Trophoblast cell (in vitro differentiated cells and primary cell): Measurements from ENCODE around the gene COL4A2.
A peak's percentile ranks its signal among the peaks of the same experiment; 100 is the strongest.
"Not testable (repeated sequence)": the region's sequence is repeated elsewhere in the genome, so short reads cannot be mapped to it uniquely, and the experiment has no call there.

ENCODE experiments used
- DNase-seq, 2 donors: peaks; one replicate each; pipeline ENCODE4 v3.0.0-alpha.2; 2016
- H2AFZ ChIP-seq: 2 replicates; pipeline ENCODE4 v1.6.1; 2013; ENCODE audit warnings: low read length, moderate library complexity, mild to moderate bottlenecking; ENCODE audit not compliant: insufficient read depth, poor library complexity
- H2AK5ac ChIP-seq: 2 replicates; pipeline ENCODE4 v1.6.1; 2013; ENCODE audit warnings: mild to moderate bottlenecking, low read length
- H2BK120ac ChIP-seq: 2 replicates; pipeline ENCODE4 v1.6.1; 2013; ENCODE audit warnings: low read length, mild to moderate bottlenecking, moderate library complexity; ENCODE audit not compliant: insufficient read depth, poor library complexity
- H2BK12ac ChIP-seq: 2 replicates; pipeline ENCODE4 v1.6.1; 2013; ENCODE audit warnings: mild to moderate bottlenecking, low read length, moderate library complexity
- H2BK5ac ChIP-seq: 2 replicates; pipeline ENCODE4 v1.6.1; 2013; ENCODE audit warnings: low read length, low read depth, moderate library complexity, mild to moderate bottlenecking; ENCODE audit not compliant: poor library complexity
- H3K14ac ChIP-seq: 2 replicates; pipeline ENCODE4 v1.6.1; 2013; ENCODE audit warnings: mild to moderate bottlenecking, low read length
- H3K18ac ChIP-seq: 2 replicates; pipeline ENCODE4 v1.6.1; 2013; ENCODE audit warnings: mild to moderate bottlenecking, low read length
- H3K23ac ChIP-seq: 2 replicates; pipeline ENCODE4 v1.6.1; 2013; ENCODE audit warnings: low read length
- H3K27ac ChIP-seq: 2 replicates; pipeline ENCODE4 v1.5.1; 2013; ENCODE audit warnings: low read depth, mild to moderate bottlenecking, inconsistent platforms, low read length, moderate library complexity
- H3K27me3 ChIP-seq: 2 replicates; pipeline ENCODE4 v1.6.1; 2013; ENCODE audit warnings: inconsistent platforms, mild to moderate bottlenecking, low read length, moderate library complexity; ENCODE audit not compliant: insufficient read depth
- H3K36me3 ChIP-seq, 2 experiments: 1 replicate in 1 of 2; 2 replicates in 1 of 2; pipeline ENCODE4 v1.6.1; 2013; ENCODE audit warnings: low read length in 2 of 2, mild to moderate bottlenecking in 2 of 2, moderate library complexity in 1 of 2; ENCODE audit not compliant: insufficient read depth in 2 of 2, control insufficient read depth in 1 of 2
- H3K4ac ChIP-seq: 2 replicates; pipeline ENCODE4 v1.6.1; 2013; ENCODE audit warnings: low read depth, mild to moderate bottlenecking, low read length, moderate library complexity
- H3K4me1 ChIP-seq, 2 experiments: 1 replicate in 1 of 2; 2 replicates in 1 of 2; pipeline ENCODE4 v1.6.1; 2013; ENCODE audit warnings: low read length in 2 of 2, mild to moderate bottlenecking in 2 of 2, moderate library complexity in 1 of 2; ENCODE audit not compliant: insufficient read depth in 2 of 2, control insufficient read depth in 1 of 2
- H3K4me2 ChIP-seq: 2 replicates; pipeline ENCODE4 v1.6.1; 2013; ENCODE audit warnings: inconsistent platforms, mild to moderate bottlenecking, low read length, moderate library complexity
- H3K4me3 ChIP-seq: 2 replicates; pipeline ENCODE4 v1.5.1; 2013; ENCODE audit warnings: mild to moderate bottlenecking, low read depth, low read length, inconsistent platforms
- H3K79me1 ChIP-seq: one replicate; pipeline ENCODE4 v1.6.1; 2013; ENCODE audit warnings: low read length
- H3K79me2 ChIP-seq: 2 replicates; pipeline ENCODE4 v1.6.1; 2013; ENCODE audit warnings: low read length, mild to moderate bottlenecking; ENCODE audit not compliant: control insufficient read depth, insufficient read depth, poor library complexity
- H3K9ac ChIP-seq: 2 replicates; pipeline ENCODE4 v1.6.1; 2013; ENCODE audit warnings: mild to moderate bottlenecking, low read length
- H3K9me3 ChIP-seq: 2 replicates; pipeline ENCODE4 v1.6.1; 2013; ENCODE audit warnings: low read depth, mild to moderate bottlenecking, control low read depth, inconsistent platforms, low read length; ENCODE audit not compliant: insufficient read depth
- H4K12ac ChIP-seq: 2 replicates; pipeline ENCODE4 v1.6.1; 2013; ENCODE audit warnings: low read depth, mild to moderate bottlenecking, low read length, moderate library complexity
- H4K8ac ChIP-seq: 2 replicates; pipeline ENCODE4 v1.6.1; 2013; ENCODE audit warnings: low read depth, mild to moderate bottlenecking, low read length, moderate library complexity
- H4K91ac ChIP-seq: one replicate; pipeline ENCODE4 v1.6.1; 2013; ENCODE audit warnings: low read depth, mild to moderate bottlenecking, low read length, moderate library complexity
- WGBS: extraction: QIAGEN DNeasy Blood & Tissue Kit; methylation state at CpG from one replicate; pipeline ENCODE4 v1.1.7; 2013; ENCODE audit warnings: missing lambda C conversion rate; ENCODE audit not compliant: insufficient read length, insufficient coverage; ENCODE audit errors: extremely low coverage; 5-methylcytosine and 5-hydroxymethylcytosine counted together

COL4A2 gene

GRCh38 chr13:110532258-110532657 lies 225.2 kb downstream of the COL4A2 start:
- H2BK12ac ChIP-seq, H3K9ac ChIP-seq, H2AK5ac ChIP-seq, H4K8ac ChIP-seq, H2AFZ ChIP-seq, H3K4me3 ChIP-seq, H3K4me2 ChIP-seq, H4K12ac ChIP-seq, H3K18ac ChIP-seq, DNase-seq, H3K14ac ChIP-seq, H3K9me3 ChIP-seq, H3K27ac ChIP-seq, H3K23ac ChIP-seq, H3K27me3 ChIP-seq: not testable (repeated sequence)
- peaks cover 6 to 15% of the 10 kb centered on the region in 2 experiments for H3K36me3 ChIP-seq
- H2BK5ac ChIP-seq = peak overlapping the region; percentile 54
- H4K91ac ChIP-seq = peak overlapping the region; percentile 83
- H3K79me2 ChIP-seq = peaks cover 17% of the 10 kb centered on the region
- H2BK120ac ChIP-seq = peak overlapping the region; percentile 91
- H3K79me1 ChIP-seq = peaks cover 62% of the 10 kb centered on the region
- WGBS = no CpG with 5 or more reads among the region's 2 CpGs
- peaks cover 58 to 62% of the 10 kb centered on the region in 2 experiments for H3K4me1 ChIP-seq
- peak overlapping the region; percentile 66 for H3K4ac ChIP-seq

- Histone ChIP-seq H3K27ac (peak overlapping the region; percentile 95), H4K8ac (peak overlapping the region; percentile 52), H3K4me1 (peaks cover 54 to 58% of the 10 kb centered on the region in 2 experiments), H3K4me2 (peak overlapping the region; percentile 21), H3K27me3 (no peaks in the 10 kb centered on the region), H3K79me2 (peaks cover 19% of the 10 kb centered on the region), H2AK5ac (peak overlapping the region; percentile 49), H3K23ac (no peak overlapping the region), H3K79me1 (peaks cover 52% of the 10 kb centered on the region), H2AFZ (peak overlapping the region; percentile 28), H3K9ac (no peak overlapping the region), H3K9me3 (peaks cover 4% of the 10 kb centered on the region), H3K4me3 (no peak overlapping the region), H4K12ac (peak overlapping the region; percentile 23), H3K18ac (peak overlapping the region; percentile 73), H2BK12ac (peak overlapping the region; percentile 81), H3K36me3 (peaks cover 6 to 15% of the 10 kb centered on the region in 2 experiments), H3K14ac (peak overlapping the region; percentile 75), H2BK5ac (peak overlapping the region; percentile 70), H2BK120ac (peak overlapping the region; percentile 91), H4K91ac (peak overlapping the region; percentile 92), H3K4ac (peak overlapping the region; percentile 59)
- no peak for DNase-seq
- no CpG with 5 or more reads among the region's 16 CpGs for WGBS
Measured at GRCh38 chr13:110533771-110534670, 226.9 kb downstream of the COL4A2 start.

DNA sequence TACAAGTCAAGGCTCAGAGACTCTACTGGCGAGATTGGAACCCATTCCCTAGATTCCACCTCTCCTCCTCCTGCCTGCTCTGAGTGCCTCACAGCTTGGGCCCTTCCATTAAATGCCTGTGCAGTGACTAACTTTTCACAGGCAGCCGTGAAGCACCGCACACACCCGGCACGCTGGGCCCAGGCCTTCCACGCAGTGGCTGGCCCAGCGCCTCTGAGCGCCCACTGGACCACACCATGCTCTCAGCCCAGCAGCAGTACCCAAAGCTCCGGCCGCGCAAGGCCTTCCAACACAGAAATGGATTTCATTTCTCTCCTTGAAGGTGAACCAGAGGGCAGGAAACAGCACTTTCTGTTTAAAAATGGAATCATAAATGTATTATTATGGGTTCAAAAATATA lies 228.4 kb downstream of the COL4A2 start:
- DNase-seq = peak in 1 of 2 donors; percentile 67
- Histone ChIP-seq H2BK5ac (peak overlapping the region; percentile 42), H3K4me2 (no peak overlapping the region), H3K4me1 (peaks cover 44 to 51% of the 10 kb centered on the region in 2 experiments), H4K8ac (no peak overlapping the region), H2BK120ac (peak overlapping the region; percentile 59), H3K79me1 (peaks cover 43% of the 10 kb centered on the region), H3K27ac (no peak overlapping the region), H2AK5ac (peak overlapping the region; percentile 85), H3K9ac (no peak overlapping the region), H3K14ac (peak overlapping the region; percentile 71), H3K18ac (peak overlapping the region; percentile 90), H3K79me2 (peaks cover 19% of the 10 kb centered on the region), H4K12ac (no peak overlapping the region), H2AFZ (no peak overlapping the region), H2BK12ac (peak overlapping the region; percentile 88), H3K4ac (peak overlapping the region; percentile 61), H3K27me3 (no peaks in the 10 kb centered on the region), H3K9me3 (peaks cover 4% of the 10 kb centered on the region), H4K91ac (peak overlapping the region; percentile 67), H3K4me3 (no peak overlapping the region), H3K23ac (no peak overlapping the region), H3K36me3 (peaks cover 6 to 15% of the 10 kb centered on the region in 2 experiments)
- no CpG with 5 or more reads among the region's 11 CpGs for WGBS

DNA sequence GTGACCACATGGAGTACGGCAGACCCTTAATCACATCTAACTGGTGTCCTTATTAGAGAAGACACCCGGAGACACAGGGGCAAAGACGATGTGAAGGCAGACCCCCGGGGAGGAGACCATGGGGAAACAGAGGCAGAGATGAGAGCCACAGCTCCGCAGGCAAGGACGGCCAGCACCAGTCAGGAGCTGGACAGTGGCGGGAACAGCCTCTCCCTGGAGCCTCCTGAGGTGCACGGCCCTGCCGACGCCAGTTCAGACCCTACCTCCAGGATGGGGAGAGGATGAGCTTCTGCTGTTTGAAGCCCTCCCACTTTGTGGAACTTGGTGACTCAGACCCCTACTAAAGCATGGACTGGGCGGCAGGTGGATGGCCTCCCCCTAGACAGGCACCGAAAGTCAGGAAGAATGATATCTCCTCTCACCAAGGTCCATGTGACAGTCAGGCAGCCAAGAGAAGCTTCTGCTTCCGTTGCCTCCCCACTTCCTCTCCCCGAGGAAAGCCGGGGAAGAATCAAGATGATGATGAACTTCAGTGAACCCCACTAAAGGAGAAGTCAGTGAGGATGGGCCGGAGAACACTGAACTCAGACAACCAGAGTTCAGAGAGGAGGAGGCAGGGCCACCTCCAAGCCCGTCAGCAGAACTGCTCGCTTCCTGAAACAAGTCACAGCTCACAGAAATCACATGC lies 229.1 kb downstream of the COL4A2 start:
- peak overlapping the region; percentile 5 for H2AK5ac ChIP-seq
- H3K4me1 ChIP-seq = peaks cover 43 to 49% of the 10 kb centered on the region in 2 experiments
- H3K79me1 ChIP-seq = peaks cover 40% of the 10 kb centered on the region
- peak overlapping the region; percentile 34 for H2BK120ac ChIP-seq
- no peak overlapping the region for H3K4me3 ChIP-seq
- H3K36me3 ChIP-seq = peaks cover 6 to 15% of the 10 kb centered on the region in 2 experiments
- WGBS = no CpG with 5 or more reads among the region's 18 CpGs
- H3K9me3 ChIP-seq = peaks cover 4% of the 10 kb centered on the region
- H3K18ac ChIP-seq = peak overlapping the region; percentile 4
- no peak overlapping the region for H4K8ac ChIP-seq
- peak overlapping the region; percentile 4 for H4K91ac ChIP-seq
- H2BK5ac ChIP-seq = no peak overlapping the region
- peak overlapping the region; percentile 5 for H3K14ac ChIP-seq
- peak in 1 of 2 donors; percentile 43 for DNase-seq
- H3K27me3 ChIP-seq = no peaks in the 10 kb centered on the region
- no peak overlapping the region for H3K23ac ChIP-seq
- peak overlapping the region; percentile 4 for H3K4ac ChIP-seq
- H3K27ac ChIP-seq = peak overlapping the region; percentile 15
- peak overlapping the region; percentile 41 for H2BK12ac ChIP-seq
- no peak overlapping the region for H3K4me2 ChIP-seq
- no peak overlapping the region for H4K12ac ChIP-seq
- peaks cover 17% of the 10 kb centered on the region for H3K79me2 ChIP-seq
- H3K9ac ChIP-seq = no peak overlapping the region
- no peak overlapping the region for H2AFZ ChIP-seq
